ENCODE results near the gene ARMC7.

DNA sequence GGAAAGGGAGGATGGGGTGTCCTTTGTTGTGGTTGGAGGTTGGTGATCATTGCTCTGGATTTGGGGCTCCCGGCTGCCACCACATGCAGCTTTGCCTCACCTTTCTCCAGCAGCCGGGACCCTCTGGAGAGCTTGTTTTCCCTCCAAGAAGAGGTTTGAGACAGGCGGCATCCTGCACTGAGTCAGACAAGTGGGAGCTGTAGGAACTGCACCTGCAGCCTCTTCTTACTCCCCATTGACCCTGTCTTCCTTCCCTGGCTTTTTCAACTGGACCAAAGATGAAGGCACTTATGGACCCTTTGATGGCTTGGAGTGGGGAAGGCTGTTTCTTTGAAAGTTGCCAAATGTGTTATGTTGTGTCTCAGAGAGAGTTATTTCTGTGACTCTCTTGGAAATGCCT lies 46.1 kb upstream of the ARMC7 start:
- TF ChIP-seq RAD51 (IDR thresholded peaks at IDR 0.05; ENCODE audit: borderline replicate concordance): no peak
- no peak for TF ChIP-seq ZNF274 (CRISPR knock-in tag; IDR thresholded peaks at IDR 0.05)
- TF ChIP-seq ZIK1 (CRISPR knock-in tag; IDR thresholded peaks at IDR 0.05; ENCODE audit: borderline replicate concordance, low read depth): no peak
- no peak for TF ChIP-seq RNF2 (conservative IDR thresholded peaks at IDR 0.05; ENCODE audit: low read depth)
- no peak for TF ChIP-seq ZNF18 (CRISPR knock-in tag; IDR thresholded peaks at IDR 0.05; ENCODE audit: insufficient replicate concordance)
- no peak for TF ChIP-seq CTCF (CRISPR knock-in tag; IDR thresholded peaks at IDR 0.05)
- TF ChIP-seq POLR2A (IDR thresholded peaks at IDR 0.05; ENCODE audit: insufficient read depth in 1 of 2, low read depth in 2 of 2, low read length in 2 of 2): no peak
